PFSK-1 (cell line): ENCODE measurements around the gene EDEM1.

Source experiments
- FOXP2 ChIP-seq: optimal IDR thresholded peaks from 2 replicates; pipeline ENCODE3; 2011; ENCODE audit warnings: borderline replicate concordance, control low read depth, inconsistent platforms; ENCODE audit not compliant: insufficient read depth; ENCODE audit errors: extremely low read length, extremely low read depth
- POLR2AphosphoS5 ChIP-seq: IDR thresholded peaks from 2 replicates; pipeline ENCODE4 v1.6.1; 2012; ENCODE audit warnings: low read depth, mild to moderate bottlenecking, control low read depth, low read length, moderate library complexity
- REST ChIP-seq, 2 experiments: IDR thresholded peaks; 2 replicates each; pipeline versions ENCODE4 v1.6.1 to v1.8.0; 2011 to 2012; ENCODE audit warnings: low read depth in 2 of 2, low read length in 2 of 2, control low read depth in 1 of 2, inconsistent platforms in 1 of 2, mild to moderate bottlenecking in 1 of 2, moderate library complexity in 1 of 2; ENCODE audit not compliant: insufficient read depth in 1 of 2
- SIN3A ChIP-seq: IDR thresholded peaks from 2 replicates; pipeline ENCODE4 v1.6.1; 2012; ENCODE audit warnings: mild to moderate bottlenecking, low read length, moderate library complexity, borderline replicate concordance; ENCODE audit not compliant: insufficient read depth
- TAF1 ChIP-seq: IDR thresholded peaks from 2 replicates; pipeline ENCODE4 v1.6.1; 2012; ENCODE audit warnings: low read length, control low read depth, borderline replicate concordance; ENCODE audit not compliant: insufficient read depth

EDEM1 gene

DNA sequence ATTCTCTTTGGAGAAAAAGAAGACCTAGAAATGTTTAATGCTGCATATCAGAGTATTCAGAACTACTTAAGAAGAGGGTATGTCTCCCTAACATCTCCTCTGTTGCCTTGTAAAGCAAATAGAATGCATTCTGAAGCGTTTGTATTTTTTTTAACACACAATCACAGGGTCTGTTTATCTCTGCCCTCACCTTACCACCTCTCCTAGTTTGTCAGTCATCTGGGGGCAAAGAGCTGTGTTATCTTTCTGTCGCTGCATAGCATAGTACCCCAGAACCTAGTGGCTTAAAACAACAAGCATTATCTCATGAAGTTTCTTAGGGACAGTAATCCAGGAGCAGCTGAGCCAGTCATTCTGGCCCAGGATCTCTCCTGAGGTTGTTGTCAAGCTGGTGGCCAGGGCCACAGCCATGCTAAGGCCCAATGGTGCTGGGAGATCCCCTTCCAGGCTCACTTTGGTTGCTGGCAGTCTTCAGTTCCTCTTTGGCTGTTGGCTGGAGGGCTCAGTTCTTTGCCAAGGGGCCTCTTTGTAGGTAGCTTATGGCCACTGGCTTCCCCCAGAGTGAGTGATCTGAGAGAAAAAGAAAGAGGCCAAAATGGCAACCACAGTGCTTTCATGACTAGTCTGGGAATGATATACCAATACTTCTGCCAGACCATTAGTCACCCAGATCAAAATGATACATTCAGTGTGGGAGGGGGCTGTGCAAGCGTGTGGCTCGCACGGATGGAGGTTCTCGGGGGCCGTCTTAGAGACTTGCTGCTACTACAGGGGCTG is 17.8 kb downstream of the EDEM1 start:
- TF ChIP-seq FOXP2: no peak

DNA sequence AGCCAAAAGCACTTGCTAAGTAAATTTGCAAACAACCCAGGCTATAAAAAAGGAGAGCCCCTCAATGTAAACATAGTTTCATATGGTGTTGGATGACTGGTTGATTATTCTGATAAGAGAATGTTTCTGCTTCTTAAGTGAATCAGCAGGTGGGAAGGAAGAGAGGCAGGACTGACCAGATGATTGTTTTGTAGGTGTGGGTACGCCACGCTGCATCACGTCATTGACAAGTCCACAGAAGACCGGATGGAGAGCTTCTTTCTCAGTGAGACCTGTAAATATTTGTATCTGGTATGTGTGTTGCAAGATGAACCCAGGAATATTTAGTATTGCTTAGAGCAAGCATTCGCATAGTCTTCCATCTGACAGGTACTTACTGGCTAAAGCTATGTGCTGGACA is 23.4 kb downstream of the EDEM1 start:
- no peak for TF ChIP-seq REST (IDR thresholded peaks at IDR 0.05; ENCODE audit: insufficient read depth in 1 of 2, low read depth in 2 of 2, low read length in 2 of 2)
- TF ChIP-seq TAF1: no peak

DNA sequence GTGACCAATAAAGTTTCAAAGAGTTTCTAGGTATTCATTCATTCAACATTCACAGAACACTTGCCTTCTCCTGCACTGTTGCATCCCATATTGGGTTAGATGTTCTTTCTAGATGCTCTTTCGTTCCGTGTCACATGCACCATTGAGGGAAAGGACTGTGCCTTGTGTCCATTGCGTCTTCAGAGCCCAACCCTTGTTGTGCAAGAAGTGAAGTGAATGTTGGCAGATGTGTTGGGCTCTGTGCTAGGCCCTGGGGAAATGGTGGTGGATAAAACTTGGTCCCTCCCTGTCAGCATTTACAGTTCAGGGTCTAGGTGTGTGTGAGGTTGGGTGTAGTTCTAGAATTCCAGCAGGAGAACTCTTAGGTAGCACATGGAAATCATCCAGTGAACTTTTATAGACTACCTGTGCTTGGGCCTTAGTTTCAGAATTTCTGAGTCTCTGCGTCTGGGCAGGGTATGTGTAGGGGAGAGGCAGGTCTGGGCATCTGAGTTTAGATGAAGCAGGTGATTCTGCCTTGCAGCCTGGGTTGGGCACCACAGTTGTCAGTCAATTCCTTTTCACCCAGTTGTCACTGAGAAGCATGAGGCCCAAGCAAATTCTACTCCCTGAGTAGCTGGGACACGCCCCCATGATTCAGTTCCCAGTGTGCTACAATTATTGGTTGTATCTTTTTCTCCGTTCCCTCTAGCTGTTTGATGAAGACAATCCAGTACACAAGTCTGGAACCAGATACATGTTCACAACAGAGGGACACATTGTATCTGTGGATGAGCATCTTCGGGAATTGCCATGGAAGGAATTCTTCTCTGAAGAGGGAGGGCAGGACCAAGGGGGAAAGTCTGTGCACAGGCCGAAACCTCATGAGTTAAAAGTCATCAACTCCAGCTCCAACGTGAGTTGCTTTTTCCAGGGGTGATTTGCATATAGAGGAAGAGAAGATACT is 25.4 kb downstream of the EDEM1 start:
- TF ChIP-seq POLR2AphosphoS5 (no peak), SIN3A (no peak), REST (IDR thresholded peaks at IDR 0.05; ENCODE audit: insufficient read depth in 1 of 2, low read depth in 2 of 2, low read length in 2 of 2) (no peak), FOXP2 (no peak), TAF1 (no peak)

GRCh38 chr3:5213574-5213966 is 26.1 kb downstream of the EDEM1 start:
- TF ChIP-seq TAF1 (no peak), SIN3A (no peak), REST (IDR thresholded peaks at IDR 0.05; ENCODE audit: insufficient read depth in 1 of 2, low read depth in 2 of 2, low read length in 2 of 2) (no peak), FOXP2 (no peak)

- no peak for TF ChIP-seq SIN3A
- no peak for TF ChIP-seq TAF1
- TF ChIP-seq FOXP2: no peak
- no peak for TF ChIP-seq REST (IDR thresholded peaks at IDR 0.05; ENCODE audit: insufficient read depth in 1 of 2, low read depth in 2 of 2, low read length in 2 of 2)
- no peak for TF ChIP-seq POLR2AphosphoS5
Measured at GRCh38 chr3:5214352-5214751, 26.8 kb downstream of the EDEM1 start.
